ENCODE measurements around the gene GOLIM4.

GRCh38 chr3:168024537-168024941 is 71.2 kb downstream of the GOLIM4 start:
- TF ChIP-seq CTCF (conservative IDR thresholded peaks at IDR 0.05 in 1 of 2, IDR thresholded peaks at IDR 0.05 in 1 of 2; ENCODE audit: low read depth in 1 of 2, low read length in 2 of 2) (no peak), EZH2 (IDR thresholded peaks at IDR 0.05; ENCODE audit: low read length, missing control alignments) (no peak)
